DND-41 (cell line): ENCODE results near the gene GADL1.

Experiments
- ATAC-seq: fragments of 200-7000 bp; cut with Tn5 transposase; 3 replicates; pipeline ENCODE4 v1.9.1; 2021; ENCODE audit warnings: low read depth; ENCODE audit not compliant: insufficient read depth
- DNase-seq: peaks from one replicate; pipeline ENCODE4 v3.0.0-alpha.2; 2020
- H2AFZ ChIP-seq: 2 replicates; pipeline ENCODE4 v1.6.0; 2012; ENCODE audit warnings: low read depth, low read length
- H3K27ac ChIP-seq: 2 replicates; pipeline ENCODE4 v1.5.1; 2012; ENCODE audit warnings: low read length, inconsistent platforms
- H3K27me3 ChIP-seq: fragments of 200-600 bp; sonication (generic); 2 replicates; pipeline ENCODE4 v1.6.0; 2012; ENCODE audit warnings: low read length, mild to moderate bottlenecking, inconsistent platforms; ENCODE audit not compliant: insufficient read depth, poor library complexity
- H3K36me3 ChIP-seq: 2 replicates; pipeline ENCODE4 v1.5.1; 2012; ENCODE audit warnings: low read length, inconsistent platforms; ENCODE audit not compliant: insufficient read depth
- H3K4me1 ChIP-seq: 2 replicates; pipeline ENCODE4 v1.5.1; 2012; ENCODE audit warnings: mild to moderate bottlenecking, low read length; ENCODE audit not compliant: insufficient read depth
- H3K4me2 ChIP-seq: 2 replicates; pipeline ENCODE4 v1.6.0; 2012; ENCODE audit warnings: mild to moderate bottlenecking, moderate library complexity, low read length, inconsistent platforms; ENCODE audit not compliant: insufficient read depth
- H3K4me3 ChIP-seq, 2 experiments: fragments of 200-600 bp in 1 of 2; shearing (Covaris generic) in 1 of 2; 2 replicates each; pipeline ENCODE4 v1.5.1; 2012 to 2016; ENCODE audit warnings: inconsistent platforms in 2 of 2, low read length in 2 of 2, mild to moderate bottlenecking in 2 of 2, low read depth in 1 of 2, moderate library complexity in 1 of 2
- H3K79me2 ChIP-seq: 2 replicates; pipeline ENCODE4 v1.6.0; 2012; ENCODE audit warnings: low read length, inconsistent platforms; ENCODE audit not compliant: insufficient read depth
- H3K9ac ChIP-seq: 2 replicates; pipeline ENCODE4 v1.6.0; 2012; ENCODE audit warnings: low read depth, mild to moderate bottlenecking, inconsistent platforms, low read length, moderate library complexity
- H3K9me3 ChIP-seq: 2 replicates; pipeline ENCODE4 v1.5.1; 2012; ENCODE audit warnings: low read length, moderate library complexity, mild to moderate bottlenecking, inconsistent platforms; ENCODE audit not compliant: insufficient read depth, severe bottlenecking
- H4K20me1 ChIP-seq: 2 replicates; pipeline ENCODE4 v1.6.0; 2012; ENCODE audit warnings: low read length; ENCODE audit not compliant: insufficient read depth
- CTCF ChIP-seq: IDR thresholded peaks from 2 replicates; pipeline ENCODE4 v1.5.1; 2012; ENCODE audit warnings: borderline replicate concordance, low read length, moderate library complexity, mild to moderate bottlenecking; ENCODE audit not compliant: poor library complexity, severe bottlenecking; ENCODE audit errors: extremely low read depth
- EZH2 ChIP-seq: IDR thresholded peaks from 3 replicates; pipeline ENCODE4 v1.6.1; 2012; ENCODE audit warnings: borderline replicate concordance, low read depth, mild to moderate bottlenecking, moderate library complexity, low read length, inconsistent platforms; ENCODE audit not compliant: severe bottlenecking

Gene GADL1

GRCh38 chr3:30768046-30768445 is 126.4 kb downstream of the GADL1 start:
- Histone ChIP-seq H3K4me2 (no peak overlapping the region), H3K36me3 (no peaks in the 10 kb centered on the region), H2AFZ (no peak overlapping the region), H3K9me3 (no peaks in the 10 kb centered on the region), H4K20me1 (no peaks in the 10 kb centered on the region), H3K27me3 (no peaks in the 10 kb centered on the region), H3K27ac (no peak overlapping the region), H3K9ac (no peak overlapping the region), H3K79me2 (no peaks in the 10 kb centered on the region), H3K4me3 (no peak overlapping the region), H3K4me1 (peaks cover 10% of the 10 kb centered on the region)
- no peak for DNase-seq
- no peak for ATAC-seq
- TF ChIP-seq CTCF: no peak

GRCh38 chr3:30766522-30766921 is 127.9 kb downstream of the GADL1 start:
- ATAC-seq (no peak), DNase-seq (no peak)
- no peaks in the 10 kb centered on the region for H3K9me3 ChIP-seq
- H4K20me1 ChIP-seq: no peaks in the 10 kb centered on the region
- H3K9ac ChIP-seq: no peak overlapping the region
- no peaks in the 10 kb centered on the region for H3K27me3 ChIP-seq
- H3K4me3 ChIP-seq: no peak overlapping the region
- H3K79me2 ChIP-seq: no peaks in the 10 kb centered on the region
- peaks cover 10% of the 10 kb centered on the region for H3K4me1 ChIP-seq
- H3K36me3 ChIP-seq: no peaks in the 10 kb centered on the region
- H2AFZ ChIP-seq: no peak overlapping the region
- H3K4me2 ChIP-seq: no peak overlapping the region
- no peak overlapping the region for H3K27ac ChIP-seq
- TF ChIP-seq EZH2: no peak
- TF ChIP-seq CTCF: no peak

GRCh38 chr3:30764891-30765290 is 129.6 kb downstream of the GADL1 start:
- TF ChIP-seq CTCF: no peak
- no peak for TF ChIP-seq EZH2
- Histone ChIP-seq H3K36me3 (no peaks in the 10 kb centered on the region), H3K4me2 (no peak overlapping the region), H2AFZ (no peak overlapping the region), H3K4me1 (peaks cover 10% of the 10 kb centered on the region), H4K20me1 (no peaks in the 10 kb centered on the region), H3K79me2 (no peaks in the 10 kb centered on the region), H3K9ac (no peak overlapping the region), H3K9me3 (no peaks in the 10 kb centered on the region), H3K4me3 (no peak overlapping the region), H3K27me3 (no peaks in the 10 kb centered on the region), H3K27ac (no peak overlapping the region)
- ATAC-seq (no peak), DNase-seq (no peak)

- ATAC-seq (no peak), DNase-seq (no peak)
- Histone ChIP-seq H2AFZ (no peak overlapping the region), H3K79me2 (no peaks in the 10 kb centered on the region), H3K36me3 (no peaks in the 10 kb centered on the region), H3K4me1 (peaks cover 8% of the 10 kb centered on the region), H3K9me3 (no peaks in the 10 kb centered on the region), H3K9ac (no peak overlapping the region), H3K27me3 (no peaks in the 10 kb centered on the region), H3K27ac (no peak overlapping the region), H4K20me1 (no peaks in the 10 kb centered on the region), H3K4me3 (no peak overlapping the region), H3K4me2 (no peak overlapping the region)
- TF ChIP-seq CTCF: no peak
- TF ChIP-seq EZH2: no peak
Observed at GRCh38 chr3:30764281-30764680, 130.2 kb downstream of the GADL1 start.
